Stimulated activated CD4-positive, alpha-beta T cell treated with anti-CD3 and anti-CD28 coated beads, Interleukin-4, amount 100 ng/mL, for 4 hours (primary cell): ENCODE data around the gene SUSD4.

Experiments
- DNase-seq, 2 experiments: peaks; one replicate each; pipeline ENCODE4 v3.0.0-alpha.2; 2020

The SUSD4 gene

GRCh38 chr1:223326776-223327175, 37.2 kb downstream of the SUSD4 start:
- no peak for DNase-seq

- DNase-seq, result no peak
Measured at GRCh38 chr1:223323491-223324484, 40.2 kb downstream of the SUSD4 start.

- DNase-seq, result no peak
Measured at GRCh38 chr1:223322868-223323267, 41.1 kb downstream of the SUSD4 start.

- DNase-seq, result no peak
Measured at GRCh38 chr1:223320959-223321358, 43.0 kb downstream of the SUSD4 start.

- no peak for DNase-seq
Measured at GRCh38 chr1:223319905-223320580, 43.9 kb downstream of the SUSD4 start.

GRCh38 chr1:223319398-223319797, 44.6 kb downstream of the SUSD4 start:
- no peak for DNase-seq

- no peak for DNase-seq
Measured at GRCh38 chr1:223316082-223316481, 47.9 kb downstream of the SUSD4 start.

GRCh38 chr1:223315665-223316064, 48.3 kb downstream of the SUSD4 start:
- DNase-seq, result no peak

GRCh38 chr1:223313415-223313754, 50.6 kb downstream of the SUSD4 start:
- no peak for DNase-seq

- DNase-seq, result no peak
Measured at GRCh38 chr1:223312705-223313414, 51.1 kb downstream of the SUSD4 start.

GRCh38 chr1:223312273-223312672, 51.7 kb downstream of the SUSD4 start:
- DNase-seq, result no peak

GRCh38 chr1:223311826-223312225, 52.1 kb downstream of the SUSD4 start:
- no peak for DNase-seq

GRCh38 chr1:223308136-223308535, 55.8 kb downstream of the SUSD4 start:
- DNase-seq, result no peak

- no peak for DNase-seq
Measured at GRCh38 chr1:223307544-223307943, 56.4 kb downstream of the SUSD4 start.

- no peak for DNase-seq
Measured at GRCh38 chr1:223304931-223305330, 59.0 kb downstream of the SUSD4 start.

- no peak for DNase-seq
Measured at GRCh38 chr1:223301371-223301770, 62.6 kb downstream of the SUSD4 start.

GRCh38 chr1:223299553-223299952, 64.4 kb downstream of the SUSD4 start:
- DNase-seq, result no peak

- no peak for DNase-seq
Measured at GRCh38 chr1:223298701-223299100, 65.3 kb downstream of the SUSD4 start.

GRCh38 chr1:223297800-223298199, 66.2 kb downstream of the SUSD4 start:
- DNase-seq, result no peak

GRCh38 chr1:223291796-223292195, 72.2 kb downstream of the SUSD4 start:
- DNase-seq, result no peak

GRCh38 chr1:223290397-223290796, 73.6 kb downstream of the SUSD4 start:
- no peak for DNase-seq

GRCh38 chr1:223289621-223290020, 74.4 kb downstream of the SUSD4 start:
- no peak for DNase-seq

- no peak for DNase-seq
Measured at GRCh38 chr1:223288826-223289225, 75.2 kb downstream of the SUSD4 start.

- DNase-seq, result no peak
Measured at GRCh38 chr1:223285452-223285851, 78.5 kb downstream of the SUSD4 start.
